BE2C (cell line): ENCODE results near the gene THSD1.
A peak's percentile ranks its signal among the peaks of the same experiment; 100 is the strongest.
"Not testable (repeated sequence)": the region's sequence is repeated elsewhere in the genome, so short reads cannot be mapped to it uniquely, and the experiment has no call there.

Source experiments
- DNase-seq: peaks from one replicate; pipeline ENCODE4 v3.0.0-alpha.2; 2020
- H3K27me3 ChIP-seq: fragments of 250-450 bp; sonication (Bioruptor Pico); 2 replicates; pipeline ENCODE4 v1.5.1; 2020; ENCODE audit warnings: mild to moderate bottlenecking
- H3K36me3 ChIP-seq: fragments of 250-450 bp; sonication (Bioruptor Pico); 2 replicates; pipeline ENCODE4 v1.5.1; 2020; ENCODE audit warnings: mild to moderate bottlenecking
- H3K4me1 ChIP-seq: fragments of 250-450 bp; sonication (Bioruptor Pico); 2 replicates; pipeline ENCODE4 v1.5.1; 2020
- H3K4me3 ChIP-seq: 2 replicates; pipeline ENCODE4 v1.5.1; 2011; ENCODE audit warnings: low read depth, low read length
- H3K9me3 ChIP-seq: fragments of 250-450 bp; sonication (Bioruptor Pico); 2 replicates; pipeline ENCODE4 v1.5.1; 2020
- CTCF ChIP-seq: IDR thresholded peaks from 2 replicates; pipeline ENCODE4 v1.5.1; 2012; ENCODE audit warnings: mild to moderate bottlenecking, low read depth, low read length

Gene THSD1

DNA sequence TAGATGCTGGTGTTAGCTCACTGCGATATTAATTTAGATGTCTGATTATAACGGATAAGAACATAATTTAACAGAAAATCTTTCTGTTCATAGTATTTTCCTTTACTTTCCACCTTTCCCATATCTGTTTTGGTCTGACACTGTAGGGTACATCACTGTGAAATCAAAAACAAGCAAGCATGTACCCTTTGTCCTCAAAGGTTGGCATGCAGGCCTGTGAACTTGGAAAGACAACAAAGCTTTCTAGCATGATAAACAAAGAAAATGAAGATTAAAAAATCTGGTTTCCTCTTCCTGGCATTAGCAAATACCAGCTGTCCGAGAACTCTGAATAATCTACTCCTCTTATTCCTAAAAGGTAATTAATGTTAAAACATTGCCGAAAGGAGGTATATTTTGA lies 31.6 kb downstream of the THSD1 start:
- DNase-seq: no peak
- H3K4me1 ChIP-seq: no peaks in the 10 kb centered on the region
- H3K36me3 ChIP-seq: no peaks in the 10 kb centered on the region
- no peaks in the 10 kb centered on the region for H3K27me3 ChIP-seq
- no peaks in the 10 kb centered on the region for H3K9me3 ChIP-seq
- TF ChIP-seq CTCF: no peak
- H3K4me3 ChIP-seq: no peak overlapping the region

DNA sequence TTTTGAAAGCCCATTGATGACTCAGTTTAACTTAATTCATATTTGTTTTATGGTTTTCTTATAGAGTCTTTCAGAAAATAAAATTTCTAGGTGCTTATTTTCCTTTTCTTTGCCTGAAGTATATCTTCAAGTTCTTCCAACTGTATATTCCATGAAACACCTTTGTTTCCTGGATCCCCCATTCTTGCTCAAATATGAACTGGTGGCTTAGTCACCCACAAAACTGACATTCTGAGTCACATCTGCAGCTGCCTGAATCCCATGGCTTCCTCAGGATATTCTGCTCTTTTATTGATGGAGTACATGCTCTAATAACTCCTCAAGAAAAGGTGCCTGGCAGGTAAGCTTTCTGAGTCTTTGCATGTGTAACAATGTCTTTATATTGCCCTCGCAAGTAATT lies 32.7 kb downstream of the THSD1 start:
- not testable (repeated sequence) for H3K27me3 ChIP-seq, H3K9me3 ChIP-seq, DNase-seq, H3K4me1 ChIP-seq, H3K36me3 ChIP-seq, H3K4me3 ChIP-seq

GRCh38 chr13:52371736-52372247 lies 34.2 kb downstream of the THSD1 start:
- Histone ChIP-seq H3K9me3 (no peaks in the 10 kb centered on the region), H3K4me3 (no peak overlapping the region), H3K36me3 (no peaks in the 10 kb centered on the region), H3K27me3 (no peaks in the 10 kb centered on the region), H3K4me1 (no peaks in the 10 kb centered on the region)
- TF ChIP-seq CTCF: no peak
- DNase-seq: peak; percentile 9

DNA sequence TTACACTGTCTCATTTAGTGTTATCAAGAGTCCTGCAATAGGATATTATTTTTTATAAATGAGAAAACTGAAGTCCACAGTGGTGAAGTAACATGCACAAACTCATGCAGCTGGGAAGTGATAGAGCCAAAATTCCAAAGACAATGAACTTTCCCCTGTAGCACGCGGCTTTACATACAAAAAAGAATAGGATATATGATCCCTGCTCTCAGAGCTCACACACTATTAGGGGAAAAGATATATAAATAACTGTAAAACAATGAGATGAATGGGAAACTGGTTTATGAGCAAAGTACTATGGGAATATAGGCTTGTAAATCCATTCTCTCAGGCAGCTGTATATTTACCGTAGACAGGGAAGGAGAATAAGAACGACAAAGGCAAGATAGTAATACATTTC lies 39.7 kb downstream of the THSD1 start:
- no peaks in the 10 kb centered on the region for H3K9me3 ChIP-seq
- H3K4me3 ChIP-seq: no peak overlapping the region
- DNase-seq: no peak
- H3K4me1 ChIP-seq: no peaks in the 10 kb centered on the region
- no peak for TF ChIP-seq CTCF
- no peaks in the 10 kb centered on the region for H3K36me3 ChIP-seq
- no peaks in the 10 kb centered on the region for H3K27me3 ChIP-seq

DNA sequence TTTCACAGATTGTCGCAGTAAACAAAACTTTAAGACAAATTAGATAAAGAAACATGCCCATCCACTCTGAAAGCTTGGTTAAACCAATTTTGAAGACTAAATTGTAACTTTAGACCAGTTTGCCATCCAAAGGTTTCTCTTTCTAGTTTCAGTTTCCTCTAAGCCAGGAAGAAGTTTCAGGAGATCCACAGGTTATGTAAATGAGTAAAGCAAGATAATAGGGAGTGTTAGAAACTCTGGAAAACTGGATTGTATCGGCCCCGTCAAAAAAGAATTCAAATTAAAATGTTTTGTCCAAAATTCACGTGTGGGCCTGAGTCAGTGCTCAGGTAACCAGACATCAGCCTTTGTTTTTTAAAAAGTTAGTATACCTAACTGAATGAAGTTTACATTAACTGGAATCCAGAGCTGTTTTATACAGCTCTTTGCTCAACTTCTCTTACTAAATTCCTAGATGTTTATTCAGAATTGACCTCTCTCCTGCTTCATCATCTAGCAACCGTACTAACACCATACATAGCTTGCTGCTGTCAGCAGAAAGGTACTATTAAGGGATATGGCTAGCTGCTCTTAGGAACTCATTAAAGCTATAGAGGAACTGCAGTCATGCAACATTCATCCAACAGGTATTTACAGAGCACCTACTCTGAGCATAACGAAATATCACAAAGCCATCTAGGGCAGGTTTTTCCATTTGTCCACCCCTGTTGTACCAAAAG lies 43.6 kb downstream of the THSD1 start:
- H3K4me3 ChIP-seq, DNase-seq, H3K27me3 ChIP-seq, H3K36me3 ChIP-seq, H3K4me1 ChIP-seq, H3K9me3 ChIP-seq: not testable (repeated sequence)

- no peaks in the 10 kb centered on the region; the same call in 1 of the 2 replicates for H3K9me3 ChIP-seq
- no peak for DNase-seq
- no peak for TF ChIP-seq CTCF
These were observed 44.7 kb downstream of the THSD1 start for GRCh38 chr13:52361225-52361624.

DNA sequence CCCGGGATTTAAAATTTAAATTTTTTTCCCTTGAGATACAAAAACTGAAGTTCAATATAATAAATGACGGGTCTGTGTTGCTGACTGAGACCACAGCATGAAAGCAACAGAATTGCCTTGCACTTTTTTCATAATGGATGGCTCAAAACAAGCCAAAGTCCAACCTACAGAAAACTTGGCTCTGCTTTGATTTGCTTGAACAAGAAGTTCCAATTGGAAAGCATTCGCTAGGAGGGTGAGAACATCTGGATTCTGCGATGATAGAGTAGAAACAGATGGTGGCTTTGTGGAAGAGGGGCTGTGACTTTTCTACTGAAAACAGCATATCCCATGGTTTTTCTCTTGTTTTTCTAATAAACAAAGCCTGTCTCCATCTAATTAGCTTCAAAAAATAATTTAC lies 46.4 kb downstream of the THSD1 start:
- Histone ChIP-seq H3K4me1 (no peaks in the 10 kb centered on the region), H3K27me3 (peaks cover 9% of the 10 kb centered on the region; the same call in 1 of the 2 replicates), H3K4me3 (no peak overlapping the region)

More at GRCh38 chr13:52361225-52361624, 44.7 kb downstream of the THSD1 start:
- H3K36me3 ChIP-seq: no peaks in the 10 kb centered on the region
- no peaks in the 10 kb centered on the region for H3K4me1 ChIP-seq
- peaks cover 9% of the 10 kb centered on the region; the same call in 1 of the 2 replicates for H3K27me3 ChIP-seq
- no peak overlapping the region for H3K4me3 ChIP-seq

More for the DNA sequence above, 46.4 kb downstream of the THSD1 start:
- DNase-seq: no peak
- TF ChIP-seq CTCF: no peak
- H3K36me3 ChIP-seq: no peaks in the 10 kb centered on the region
- no peaks in the 10 kb centered on the region; the same call in 1 of the 2 replicates for H3K9me3 ChIP-seq
